Activated CD4-positive, alpha-beta T cell treated with anti-CD3 and anti-CD28 coated beads for 36 hours (primary cell): ENCODE measurements around the gene PABPN1. TPM values are rescaled to one million over a fixed set of nuclear protein-coding genes. Genes with fewer than 3 reads are reported as not detected.
A peak's percentile ranks its signal among the peaks of the same experiment; 100 is the strongest.

Experiments used
- ATAC-seq: fragments of 200-7000 bp; cut with Tn5 transposase; one replicate; pipeline ENCODE4 v1.10.0; 2021; ENCODE audit warnings: mild to moderate bottlenecking, moderate library complexity
- CTCF ChIA-PET: fragments of 350-600 bp; sonication (Branson Sonifier 250); formaldehyde crosslinking; loops from one replicate; lab custom pipeline; 2021; ENCODE audit warnings: antibody characterized with exemption; lab: Charles Lee
- POLR2A ChIA-PET: fragments of 350-600 bp; sonication (Branson Sonifier 250); formaldehyde crosslinking; loops from one replicate; lab custom pipeline; 2021; ENCODE audit warnings: antibody characterized with exemption, inconsistent platforms; lab: Charles Lee
- DNase-seq: peaks from one replicate; pipeline ENCODE4 v3.0.0-alpha.2; 2020
- H3K27ac Mint-ChIP-seq: one replicate; pipeline ENCODE4 v1.8.0; 2021; ENCODE audit warnings: mixed read lengths
- H3K27me3 Mint-ChIP-seq: one replicate; pipeline ENCODE4 v1.8.0; 2021; ENCODE audit warnings: mixed read lengths
- H3K36me3 Mint-ChIP-seq: one replicate; pipeline ENCODE4 v1.8.0; 2021; ENCODE audit warnings: low read depth, mixed read lengths
- H3K4me1 Mint-ChIP-seq: one replicate; pipeline ENCODE4 v1.8.0; 2021; ENCODE audit warnings: mixed read lengths
- H3K4me3 Mint-ChIP-seq: one replicate; pipeline ENCODE4 v1.8.0; 2021; ENCODE audit warnings: mild to moderate bottlenecking, moderate library complexity, mixed read lengths
- H3K9me3 Mint-ChIP-seq: one replicate; pipeline ENCODE4 v1.8.0; 2021; ENCODE audit warnings: low read depth, mixed read lengths
- intact Hi-C, 2 experiments: fragments of 100-400 bp; cut with DNase I in 1 of 2; cut with micrococcal nuclease in 1 of 2; formaldehyde crosslinking; loops; one replicate each; pipeline versions ENCODE4 v1.14.2 to v1.15.1; 2022 to 2024; cut with DNase I, micrococcal nuclease
- total RNA-seq, 2 experiments: library from RNA; stranded (reverse); gene quantifications; one replicate each; pipeline ENCODE4 v1.2.3, GENCODE V29; 2021

Gene PABPN1
- total RNA-seq, 2 experiments from 2014 or later: 237 to 338 TPM

DNA sequence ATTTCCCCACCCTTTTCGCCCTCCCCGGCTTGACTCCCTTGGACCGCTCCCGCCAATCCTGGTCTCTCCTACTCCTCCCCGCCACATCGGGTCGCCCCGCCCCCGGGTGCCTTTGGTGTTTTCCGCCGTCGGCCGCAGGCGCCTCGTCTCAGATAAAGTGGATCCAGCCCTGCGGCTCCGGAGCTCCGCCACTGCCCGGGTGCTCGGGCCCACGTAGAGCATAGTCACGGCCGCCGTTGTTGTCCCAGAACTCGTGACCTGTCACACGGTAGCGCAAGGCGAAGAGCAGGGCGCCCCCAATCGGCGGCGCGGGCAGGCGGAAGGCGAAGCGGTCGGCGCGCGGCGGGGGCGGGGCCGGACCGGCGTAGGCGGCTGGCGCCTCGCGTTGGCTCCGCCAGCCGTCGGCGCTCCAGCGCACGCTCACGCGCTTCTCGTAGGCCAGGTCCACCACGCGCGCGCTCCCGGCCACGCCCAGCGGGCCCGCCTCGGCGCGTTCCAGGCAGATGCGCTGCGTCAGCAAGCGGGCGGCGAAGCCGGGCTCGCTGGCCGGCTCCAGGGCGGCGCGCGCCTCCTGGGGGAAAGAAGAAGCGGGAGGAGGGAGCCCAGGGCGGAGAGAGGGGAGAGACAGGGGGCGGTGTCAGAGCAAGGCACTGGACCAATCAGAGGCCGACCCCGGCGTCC lies 19.8 kb upstream of the PABPN1 start:
- Mint-ChIP-seq H3K36me3 (peaks cover 19% of the 10 kb centered on the region), H3K4me3 (peak overlapping the region; percentile 100), H3K4me1 (peaks cover 18% of the 10 kb centered on the region), H3K9me3 (peaks cover 2% of the 10 kb centered on the region), H3K27me3 (peaks cover 10% of the 10 kb centered on the region), H3K27ac (peak overlapping the region; percentile 94)
- ATAC-seq (peak; percentile 84), DNase-seq (peak; percentile 99)
- CTCF ChIA-PET: interaction anchor here (0.6 to 12.8 kb wide), 14 partner anchors 11 to 860 kb away, joined by 3 to 173 read pairs (median 4); partner anchors contain the start of genes ACIN1, C14orf119, HOMEZ and IRF9
- POLR2A ChIA-PET: interaction anchor here (1.5 to 5.3 kb wide), 4 partner anchors 15 to 206 kb away, joined by 10 to 93 read pairs (median 14); partner anchors contain the start of genes ACIN1, C14orf119, HOMEZ and PABPN1
- intact Hi-C loops: loop anchor here (1.0 to 10.0 kb wide), 20 partner anchors 15 to 1847 kb away; partner anchors contain the start of genes HOMEZ (in 2 of the 2), PABPN1 (in 2 of the 2), ACIN1 (in 1 of the 2) and C14orf119 (in 1 of the 2)

DNA sequence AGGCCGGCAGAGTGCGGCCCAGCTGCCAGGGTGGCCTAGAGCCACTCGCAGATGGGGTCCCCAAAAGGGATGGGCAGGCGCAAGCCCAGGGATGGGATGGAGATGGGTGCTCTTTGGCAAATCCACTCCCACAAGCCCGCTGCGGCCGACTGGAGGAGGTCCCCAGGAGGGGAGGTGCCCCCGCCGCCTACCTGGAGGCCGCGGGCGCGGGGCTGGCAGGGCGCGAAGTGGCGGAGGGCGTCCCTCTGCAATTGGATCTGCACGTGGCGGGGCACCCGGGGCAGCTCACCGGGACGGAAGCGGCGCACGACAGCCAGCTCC lies 19.3 kb upstream of the PABPN1 start:
- ChIA-PET POLR2A (interaction anchor here (1.5 to 5.3 kb wide), 3 partner anchors 19 to 207 kb away, joined by 11 to 93 read pairs (median 17); partner anchors contain the start of genes ACIN1, C14orf119 and PABPN1), CTCF (interaction anchor here (0.6 to 12.8 kb wide), 13 partner anchors 11 to 860 kb away, joined by 3 to 173 read pairs (median 4); partner anchors contain the start of genes ACIN1, C14orf119, HOMEZ and IRF9)
- no peak for DNase-seq
- Mint-ChIP-seq H3K9me3 (peaks cover 2% of the 10 kb centered on the region), H3K4me3 (peak overlapping the region; percentile 100), H3K27me3 (peaks cover 12% of the 10 kb centered on the region), H3K27ac (peak overlapping the region; percentile 94), H3K4me1 (peaks cover 18% of the 10 kb centered on the region), H3K36me3 (peaks cover 14% of the 10 kb centered on the region)
- peak; percentile 17 for ATAC-seq
- intact Hi-C loops: loop anchor here (1.0 to 10.0 kb wide), 21 partner anchors 16 to 1847 kb away; partner anchors contain the start of genes HOMEZ (in 2 of the 2), PABPN1 (in 2 of the 2), ACIN1 (in 1 of the 2) and C14orf119 (in 1 of the 2)

DNA sequence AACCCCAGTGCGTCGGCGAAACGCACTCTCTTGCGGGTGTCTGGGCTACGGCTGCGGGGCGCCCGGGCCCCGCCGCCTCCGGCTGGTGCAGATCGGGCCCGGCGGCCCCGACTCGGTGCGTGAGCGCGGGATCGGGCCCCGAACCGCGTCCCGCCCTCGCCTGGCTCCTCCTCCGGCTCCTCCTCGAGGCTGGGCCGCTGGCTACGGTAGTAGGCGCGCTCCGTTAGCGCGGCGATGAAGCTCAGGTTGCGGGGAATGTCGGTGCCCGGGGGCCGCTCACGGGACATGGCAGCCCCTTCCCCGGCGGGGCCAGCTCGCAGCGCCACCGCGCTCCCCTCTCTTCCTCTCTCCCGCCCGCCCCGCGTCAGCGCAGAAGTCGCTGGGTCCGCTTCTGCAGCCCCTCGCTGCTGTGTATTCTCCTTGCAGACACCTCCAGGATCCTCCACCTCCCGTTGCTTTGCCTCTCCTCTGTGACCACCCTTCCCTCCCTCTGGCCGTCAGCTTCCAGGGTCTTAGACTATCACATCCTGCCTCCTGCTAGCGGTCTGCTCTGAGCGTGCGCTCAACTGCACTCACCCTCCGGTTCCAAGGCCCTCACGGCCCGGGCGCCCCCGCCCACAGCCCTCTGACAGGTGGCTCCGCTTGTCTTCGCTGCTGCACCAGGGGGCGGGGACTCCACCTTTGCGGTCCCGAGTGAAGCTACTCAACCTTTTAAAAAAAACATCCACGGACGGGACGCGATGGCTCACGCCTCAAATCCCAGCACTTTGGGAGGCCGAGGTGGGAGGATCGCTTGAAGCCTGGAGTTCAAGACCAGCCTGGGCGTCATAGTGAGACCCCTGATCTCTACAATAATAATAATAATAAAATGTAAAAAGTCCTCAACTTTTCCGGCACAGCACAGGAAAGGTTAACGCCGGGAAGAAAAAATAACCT lies 18.7 kb upstream of the PABPN1 start, which contains the start of gene PPP1R3E:
Gene PPP1R3E (minus strand): TSS at position 570 of the 936 bp plus-strand sequence. CDS start 283 bp downstream, at position 287.
- ChIA-PET CTCF (interaction anchor here (0.6 to 12.8 kb wide), 15 partner anchors 10 to 359 kb away, joined by 3 to 173 read pairs (median 4); partner anchors contain the start of genes ACIN1, AP1G2, C14orf119 and HOMEZ), POLR2A (interaction anchor here (0.7 to 5.3 kb wide), 5 partner anchors 19 to 373 kb away, joined by 3 to 93 read pairs (median 11); partner anchors contain the start of genes ACIN1, C14orf119, PABPN1 and PRMT5)
- ATAC-seq (peak; percentile 36), DNase-seq (peak; percentile 96)
- intact Hi-C loops: loop anchor here (1.0 to 10.0 kb wide), 8 partner anchors 230 to 1848 kb away; partner anchors contain the start of genes CHD8 (in 1 of the 2), DAD1 (in 1 of the 2), HAUS4 (in 1 of the 2) and MRPL52 (in 1 of the 2)
- Mint-ChIP-seq H3K4me3 (peak within 1 kb of the TSS; percentile 100), H3K27me3 (peaks cover 18% of the 10 kb centered on the region), H3K4me1 (peaks cover 18% of the 10 kb centered on the region), H3K27ac (peak within 1 kb of the TSS; percentile 99), H3K36me3 (peaks cover 13% of the 10 kb centered on the region), H3K9me3 (peaks cover 2% of the 10 kb centered on the region)

DNA sequence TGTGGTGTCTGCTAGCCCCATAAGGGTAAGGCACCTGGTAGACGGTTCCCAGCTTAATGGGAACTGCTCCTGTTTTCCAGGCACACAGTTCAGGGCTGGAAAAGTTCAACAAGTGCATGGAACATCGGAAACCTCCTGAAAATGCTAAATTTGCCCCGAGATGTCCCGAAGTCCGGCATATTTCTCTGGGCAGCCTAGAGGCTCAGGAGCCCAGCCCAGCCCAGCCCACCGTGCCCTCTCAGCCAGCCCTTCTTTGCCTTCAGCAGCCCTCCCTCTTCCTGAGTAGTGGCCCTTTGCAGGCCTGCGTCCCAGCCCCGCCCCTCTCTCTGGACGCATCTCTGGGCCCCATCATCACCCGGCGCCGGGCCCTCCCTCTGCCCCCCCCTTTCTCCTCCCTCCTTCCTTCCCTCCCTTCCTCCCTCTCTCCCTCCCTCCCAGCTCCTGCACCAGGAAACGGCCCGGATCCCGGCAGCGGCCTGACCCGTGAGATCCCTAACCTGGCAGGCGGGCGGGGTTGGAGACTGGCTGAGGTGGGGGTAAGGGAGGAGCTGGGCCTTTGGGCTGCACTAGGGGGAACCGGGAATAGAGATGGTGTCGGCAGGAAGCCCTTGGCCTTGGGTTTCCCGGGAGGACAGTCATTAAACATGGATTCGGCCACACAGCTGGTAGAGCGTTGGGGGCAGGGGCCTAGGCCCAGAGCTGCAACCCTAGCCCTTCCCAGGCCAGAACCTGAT lies 14.7 kb upstream of the PABPN1 start, which contains the start of gene BCL2L2:
Gene BCL2L2 (plus strand): TSS at position 422 of the 734 bp plus-strand sequence. CDS start 935 bp downstream, outside the sequence.
- Mint-ChIP-seq H3K27me3 (peaks cover 20% of the 10 kb centered on the region), H3K4me3 (no peak within 1 kb of the TSS), H3K9me3 (peaks cover 2% of the 10 kb centered on the region), H3K4me1 (peaks cover 4% of the 10 kb centered on the region), H3K36me3 (no peaks in the 10 kb centered on the region), H3K27ac (no peak within 1 kb of the TSS)
- DNase-seq: peak; percentile 40
- ChIA-PET POLR2A (no interaction called here), CTCF (interaction anchor here (0.5 to 12.8 kb wide), 3 partner anchors 14 to 55 kb away, joined by 4 to 173 read pairs (median 7); partner anchors contain the start of gene PABPN1)
- intact Hi-C loops: loop anchor here in 1 of 2 experiments (10.0 kb wide), 2 partner anchors 722 to 1852 kb away; partner anchors contain the start of genes CHD8 and DAD1
- ATAC-seq: no peak

DNA sequence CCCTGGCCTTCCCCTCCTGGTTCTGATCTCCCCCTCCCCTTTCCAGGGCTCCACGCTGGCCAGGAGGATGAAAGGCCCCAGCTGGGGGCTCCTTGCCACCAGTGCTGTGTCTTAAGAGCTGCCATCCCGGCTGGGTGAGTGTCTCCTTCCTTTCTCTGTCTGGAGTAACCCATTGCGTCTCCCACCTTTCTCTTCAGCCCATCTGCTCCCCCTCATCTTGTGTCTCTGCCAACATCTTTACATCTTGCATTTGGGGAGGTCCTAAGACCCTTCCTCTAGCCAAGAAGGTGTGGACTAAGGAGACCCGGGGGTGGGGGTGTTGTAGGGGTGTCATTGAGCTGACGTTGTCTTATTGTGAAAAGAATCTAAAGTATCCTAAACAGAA lies 14.1 kb upstream of the PABPN1 start:
- peaks cover 4% of the 10 kb centered on the region for H3K4me1 Mint-ChIP-seq
- intact Hi-C loops: loop anchor here in 1 of 2 experiments (10.0 kb wide), 2 partner anchors 722 to 1852 kb away; partner anchors contain the start of genes CHD8 and DAD1
- H3K27me3 Mint-ChIP-seq: peaks cover 20% of the 10 kb centered on the region

DNA sequence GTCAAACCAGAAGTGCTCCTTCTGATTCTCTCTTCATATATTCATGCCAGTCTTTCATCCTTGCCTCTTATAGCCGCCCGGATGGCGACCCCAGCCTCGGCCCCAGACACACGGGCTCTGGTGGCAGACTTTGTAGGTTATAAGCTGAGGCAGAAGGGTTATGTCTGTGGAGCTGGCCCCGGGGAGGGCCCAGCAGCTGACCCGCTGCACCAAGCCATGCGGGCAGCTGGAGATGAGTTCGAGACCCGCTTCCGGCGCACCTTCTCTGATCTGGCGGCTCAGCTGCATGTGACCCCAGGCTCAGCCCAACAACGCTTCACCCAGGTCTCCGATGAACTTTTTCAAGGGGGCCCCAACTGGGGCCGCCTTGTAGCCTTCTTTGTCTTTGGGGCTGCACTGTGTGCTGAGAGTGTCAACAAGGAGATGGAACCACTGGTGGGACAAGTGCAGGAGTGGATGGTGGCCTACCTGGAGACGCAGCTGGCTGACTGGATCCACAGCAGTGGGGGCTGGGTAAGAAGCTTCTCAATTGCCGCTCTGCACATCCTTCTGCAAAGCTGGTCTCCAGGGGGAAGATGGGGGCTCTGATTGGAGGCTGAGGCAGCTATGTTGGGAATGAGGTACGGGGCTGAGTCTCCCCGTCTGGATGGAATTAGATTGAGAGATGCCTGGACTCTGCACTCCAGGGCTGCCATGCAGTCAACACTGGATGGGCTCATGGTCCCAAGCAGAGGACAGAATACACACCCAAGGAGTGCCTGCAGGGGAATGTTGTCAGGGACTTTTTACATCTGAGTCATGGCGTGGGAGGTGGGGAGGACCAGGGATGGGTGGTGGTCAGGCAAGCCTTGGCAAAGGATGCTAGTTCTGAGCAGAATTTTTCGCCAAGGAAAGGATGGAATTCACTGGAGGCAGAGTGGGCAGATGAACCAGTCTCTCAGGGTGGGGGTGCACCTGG lies 13.3 kb upstream of the PABPN1 start:
- intact Hi-C loops: loop anchor here in 1 of 2 experiments (10.0 kb wide), 2 partner anchors 723 to 1853 kb away; partner anchors contain the start of genes CHD8 and DAD1
- Mint-ChIP-seq H3K4me3 (no peak overlapping the region), H3K4me1 (peaks cover 4% of the 10 kb centered on the region), H3K9me3 (peaks cover 2% of the 10 kb centered on the region), H3K27me3 (peaks cover 20% of the 10 kb centered on the region), H3K27ac (no peak overlapping the region), H3K36me3 (no peaks in the 10 kb centered on the region)
- POLR2A ChIA-PET: no interaction called here
- no peak for DNase-seq
- CTCF ChIA-PET: interaction anchor here (0.6 to 1.7 kb wide), 2 partner anchors 13 to 181 kb away, joined by 3 to 7 read pairs; partner anchors contain the start of gene PABPN1
- no peak for ATAC-seq

More for the DNA sequence above, 14.1 kb upstream of the PABPN1 start:
- no peaks in the 10 kb centered on the region for H3K36me3 Mint-ChIP-seq
- POLR2A ChIA-PET: no interaction called here
- no peak overlapping the region for H3K4me3 Mint-ChIP-seq
- DNase-seq: no peak
- ATAC-seq: no peak
- peaks cover 2% of the 10 kb centered on the region for H3K9me3 Mint-ChIP-seq
- H3K27ac Mint-ChIP-seq: no peak overlapping the region
- CTCF ChIA-PET: interaction anchor here (0.6 to 1.7 kb wide), 2 partner anchors 14 to 181 kb away, joined by 3 to 7 read pairs; partner anchors contain the start of gene PABPN1

DNA sequence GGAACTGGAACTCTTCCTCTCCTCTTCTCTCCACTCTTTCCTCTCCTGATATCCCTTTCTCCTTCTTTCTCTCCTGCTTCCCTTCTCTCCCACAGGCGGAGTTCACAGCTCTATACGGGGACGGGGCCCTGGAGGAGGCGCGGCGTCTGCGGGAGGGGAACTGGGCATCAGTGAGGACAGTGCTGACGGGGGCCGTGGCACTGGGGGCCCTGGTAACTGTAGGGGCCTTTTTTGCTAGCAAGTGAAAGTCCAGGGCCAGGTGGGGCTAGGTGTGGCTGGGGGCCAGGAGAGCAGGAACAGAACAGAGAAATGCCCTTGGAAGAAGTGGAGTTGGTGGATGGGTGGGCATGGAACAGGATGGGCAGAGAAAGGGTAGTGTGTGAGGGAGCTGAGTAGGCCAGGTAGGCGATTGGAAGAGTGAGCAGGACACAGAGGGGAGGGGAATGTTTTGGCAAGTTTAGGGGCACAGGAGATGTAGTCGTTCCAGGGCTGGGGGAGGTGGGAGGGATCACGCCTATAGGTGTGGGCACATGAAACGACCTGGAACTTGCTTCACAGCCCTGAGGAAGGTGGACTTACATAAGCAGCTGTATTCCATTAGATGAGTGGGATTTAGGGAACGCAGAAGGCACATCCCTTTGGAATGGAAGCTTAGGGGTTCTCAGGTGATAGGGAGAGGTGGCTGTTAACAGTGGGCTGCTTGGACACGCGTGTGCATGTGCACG lies 12.4 kb upstream of the PABPN1 start:
- intact Hi-C loops: loop anchor here in 1 of 2 experiments (10.0 kb wide), 2 partner anchors 724 to 1854 kb away; partner anchors contain the start of genes CHD8 and DAD1
- H3K4me1 Mint-ChIP-seq: no peaks in the 10 kb centered on the region
- no peaks in the 10 kb centered on the region for H3K36me3 Mint-ChIP-seq
- H3K9me3 Mint-ChIP-seq: no peaks in the 10 kb centered on the region
- ChIA-PET CTCF (interaction anchor here (1.7 kb wide), 1 partner anchor 12 kb away, joined by 7 read pairs; the partner anchor contains the start of gene PABPN1), POLR2A (no interaction called here)
- H3K27ac Mint-ChIP-seq: no peak overlapping the region
- DNase-seq: no peak
- no peak for ATAC-seq
- peaks cover 20% of the 10 kb centered on the region for H3K27me3 Mint-ChIP-seq
- no peak overlapping the region for H3K4me3 Mint-ChIP-seq

DNA sequence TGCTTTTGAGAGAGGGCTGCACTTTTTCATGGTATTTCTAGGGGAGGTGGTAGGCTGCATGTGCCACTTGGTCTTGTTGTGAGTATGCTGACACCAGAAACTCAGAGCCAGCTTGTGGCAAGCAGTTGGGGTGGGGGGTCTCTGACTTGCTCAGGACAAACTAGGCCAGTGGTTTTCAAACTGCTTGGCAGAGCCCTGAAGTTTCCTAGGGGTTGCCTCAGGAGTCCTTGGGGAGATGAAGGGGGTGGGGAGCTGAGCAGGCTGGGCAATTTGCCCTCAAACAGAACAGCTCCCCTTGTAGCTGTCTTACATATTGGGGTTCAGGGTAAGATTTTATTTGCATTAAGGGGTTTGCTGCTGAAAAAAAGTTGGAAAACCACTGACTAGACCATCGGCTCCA lies 10.7 kb upstream of the PABPN1 start:
- ATAC-seq (no peak), DNase-seq (no peak)
- no peak overlapping the region for H3K4me3 Mint-ChIP-seq
- no peaks in the 10 kb centered on the region for H3K36me3 Mint-ChIP-seq
- POLR2A ChIA-PET: interaction anchor here (0.7 kb wide), 1 partner anchor 17 kb away, joined by 3 read pairs; no protein-coding TSS in a partner anchor
- no peaks in the 10 kb centered on the region for H3K9me3 Mint-ChIP-seq
- no peaks in the 10 kb centered on the region for H3K4me1 Mint-ChIP-seq
- H3K27me3 Mint-ChIP-seq: peaks cover 16% of the 10 kb centered on the region
- intact Hi-C loops: no loop called here
- no peak overlapping the region for H3K27ac Mint-ChIP-seq
- CTCF ChIA-PET: interaction anchor here (0.6 to 1.3 kb wide), 2 partner anchors 9 to 18 kb away, joined by 3 to 5 read pairs; no protein-coding TSS in a partner anchor
